Mononuclear cell (primary cell): ENCODE data around the gene PMM1. TPM values are rescaled to one million over a fixed set of nuclear protein-coding genes. Genes with fewer than 3 reads are reported as not detected.
"Not testable (repeated sequence)": the region's sequence is repeated elsewhere in the genome, so short reads cannot be mapped to it uniquely, and the experiment has no call there.

Source experiments
- H3K27me3 ChIP-seq: 2 replicates; pipeline ENCODE4 v1.6.0; 2011; ENCODE audit warnings: low read length, control low read depth; ENCODE audit not compliant: insufficient read depth
- H3K4me1 ChIP-seq: 2 replicates; pipeline ENCODE4 v1.5.1; 2011; ENCODE audit warnings: mild to moderate bottlenecking, low read length, control low read depth; ENCODE audit not compliant: insufficient read depth
- H3K4me3 ChIP-seq: 2 replicates; pipeline ENCODE4 v1.5.1; 2011; ENCODE audit warnings: mild to moderate bottlenecking, low read length, moderate library complexity
- H3K9me3 ChIP-seq: 2 replicates; pipeline ENCODE4 v1.5.1; 2011; ENCODE audit warnings: low read depth, mild to moderate bottlenecking, control low read depth, low read length
- total RNA-seq: library from RNA; depleted of rRNA; stranded (reverse); fragments of >200 nt; gene quantifications from one replicate; pipeline ENCODE4 v1.2.3, GENCODE V29; 2012

Gene PMM1
- total RNA-seq, 1 donor: 7.1 TPM

DNA sequence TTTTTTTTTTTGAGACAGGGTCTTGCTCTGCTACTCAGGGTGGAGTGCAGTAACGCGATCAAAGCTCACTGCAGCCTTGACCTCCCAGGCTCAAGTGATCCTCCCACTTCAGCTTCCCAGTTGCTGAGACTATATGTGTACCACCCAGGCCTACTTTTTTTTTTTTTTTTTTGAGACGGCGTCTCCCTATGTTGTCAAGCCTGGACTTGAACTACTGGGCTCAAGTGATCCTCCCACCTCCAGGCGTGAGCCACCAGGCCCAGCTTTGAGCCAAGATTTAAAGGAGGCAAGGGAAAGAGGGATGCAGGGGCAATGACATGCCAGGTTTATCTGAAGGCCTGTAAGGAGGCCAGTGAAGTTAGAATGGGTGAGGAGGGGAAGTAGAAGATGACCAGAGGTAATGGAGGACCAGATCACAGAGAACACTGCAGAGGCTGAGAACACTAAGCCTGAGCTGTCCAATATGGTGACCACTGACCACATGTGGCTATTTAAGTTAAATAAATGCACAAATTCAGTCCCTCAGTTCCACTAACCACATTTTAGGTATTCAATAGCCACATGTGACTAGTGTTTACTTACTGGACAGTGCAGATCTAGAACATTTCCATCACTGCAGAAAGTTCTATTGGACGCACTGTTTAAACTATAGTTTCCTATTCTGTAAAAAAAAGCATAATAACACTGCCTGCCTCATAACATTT is 23.1 kb upstream of the PMM1 start:
- Histone ChIP-seq H3K27me3 (no peaks in the 10 kb centered on the region), H3K4me3 (no peak overlapping the region), H3K4me1 (peaks cover 2% of the 10 kb centered on the region), H3K9me3 (no peaks in the 10 kb centered on the region)

DNA sequence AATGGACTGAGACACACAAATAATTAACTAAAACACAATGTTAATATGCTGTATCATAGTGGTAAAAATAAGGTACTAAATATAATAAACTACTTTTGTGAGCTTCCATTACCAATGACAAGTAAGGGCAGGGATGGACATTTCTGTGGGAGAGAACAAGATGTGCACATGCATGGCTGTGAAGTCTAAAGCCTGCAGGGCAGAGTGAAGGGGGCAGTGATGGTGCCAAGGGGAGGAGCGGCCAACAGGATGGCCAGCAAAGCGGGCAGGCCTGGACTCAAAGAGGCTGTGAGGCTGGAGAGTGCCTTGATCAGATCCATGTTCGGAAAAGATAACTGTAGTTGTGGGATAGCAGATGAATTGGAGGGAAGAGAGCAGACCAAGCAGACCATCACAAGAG is 18.7 kb upstream of the PMM1 start:
- Histone ChIP-seq H3K4me1 (peaks cover 11% of the 10 kb centered on the region), H3K4me3 (no peak overlapping the region), H3K27me3 (no peaks in the 10 kb centered on the region), H3K9me3 (no peaks in the 10 kb centered on the region)

DNA sequence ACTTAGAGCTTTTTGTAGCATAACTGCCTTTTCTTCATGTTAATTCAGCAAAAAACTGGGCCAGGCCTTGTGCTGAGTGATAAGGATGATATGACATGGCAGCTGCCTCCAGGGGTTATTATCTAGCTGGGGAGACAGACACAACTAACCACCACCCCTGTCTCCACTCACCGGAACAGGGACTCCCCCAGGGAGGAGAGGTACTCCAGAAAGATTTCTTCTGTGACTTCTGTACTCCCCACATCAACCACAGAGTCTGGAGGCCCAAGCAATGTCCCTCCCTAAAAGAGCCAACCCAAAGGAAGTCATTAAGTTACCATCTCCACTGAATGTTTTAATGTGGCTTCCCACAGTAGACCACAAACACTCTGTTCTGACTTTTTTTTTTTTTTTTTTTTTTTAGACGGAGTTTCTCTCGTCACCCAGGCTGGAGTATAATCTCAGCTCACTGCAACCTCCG is 14.3 kb upstream of the PMM1 start:
- no peaks in the 10 kb centered on the region for H3K27me3 ChIP-seq
- no peaks in the 10 kb centered on the region for H3K9me3 ChIP-seq
- peaks cover 16% of the 10 kb centered on the region for H3K4me1 ChIP-seq
- H3K4me3 ChIP-seq: no peak overlapping the region

DNA sequence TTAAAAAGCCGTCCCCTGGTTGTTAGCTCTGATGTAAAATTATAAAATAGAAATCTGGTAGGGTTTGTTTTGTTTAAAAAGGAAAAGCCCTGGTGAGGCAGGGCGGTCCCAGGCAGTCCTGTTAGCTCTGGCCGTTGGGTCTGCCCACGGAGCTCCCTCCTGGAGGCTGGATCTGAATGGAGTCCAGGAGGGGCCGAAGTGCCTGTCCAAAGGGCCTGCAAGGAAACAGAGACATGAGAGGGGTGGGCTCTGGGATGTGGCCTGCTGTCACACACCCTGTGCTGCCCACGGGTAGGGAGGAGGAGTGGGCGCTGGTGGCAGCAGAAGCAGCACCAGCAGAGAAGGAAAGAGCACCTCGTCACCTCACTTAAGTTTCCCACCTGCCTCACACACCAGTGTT is 11.3 kb upstream of the PMM1 start:
- H3K9me3 ChIP-seq: no peaks in the 10 kb centered on the region
- no peaks in the 10 kb centered on the region for H3K27me3 ChIP-seq
- no peak overlapping the region for H3K4me3 ChIP-seq
- H3K4me1 ChIP-seq: peaks cover 16% of the 10 kb centered on the region

- H3K4me1 ChIP-seq: peaks cover 11% of the 10 kb centered on the region
- no peaks in the 10 kb centered on the region for H3K27me3 ChIP-seq
- H3K4me3 ChIP-seq: no peak overlapping the region
- no peaks in the 10 kb centered on the region for H3K9me3 ChIP-seq
Observed at GRCh38 chr22:41598891-41599635, 9.4 kb upstream of the PMM1 start.

GRCh38 chr22:41598081-41598480 is 8.4 kb upstream of the PMM1 start:
- Histone ChIP-seq H3K4me3 (no peak overlapping the region), H3K27me3 (no peaks in the 10 kb centered on the region), H3K9me3 (no peaks in the 10 kb centered on the region), H3K4me1 (peaks cover 2% of the 10 kb centered on the region)

- no peaks in the 10 kb centered on the region for H3K4me1 ChIP-seq
- H3K4me3 ChIP-seq: no peak overlapping the region
- no peaks in the 10 kb centered on the region for H3K27me3 ChIP-seq
- no peaks in the 10 kb centered on the region for H3K9me3 ChIP-seq
Observed at GRCh38 chr22:41597635-41597953, 8.0 kb upstream of the PMM1 start.

DNA sequence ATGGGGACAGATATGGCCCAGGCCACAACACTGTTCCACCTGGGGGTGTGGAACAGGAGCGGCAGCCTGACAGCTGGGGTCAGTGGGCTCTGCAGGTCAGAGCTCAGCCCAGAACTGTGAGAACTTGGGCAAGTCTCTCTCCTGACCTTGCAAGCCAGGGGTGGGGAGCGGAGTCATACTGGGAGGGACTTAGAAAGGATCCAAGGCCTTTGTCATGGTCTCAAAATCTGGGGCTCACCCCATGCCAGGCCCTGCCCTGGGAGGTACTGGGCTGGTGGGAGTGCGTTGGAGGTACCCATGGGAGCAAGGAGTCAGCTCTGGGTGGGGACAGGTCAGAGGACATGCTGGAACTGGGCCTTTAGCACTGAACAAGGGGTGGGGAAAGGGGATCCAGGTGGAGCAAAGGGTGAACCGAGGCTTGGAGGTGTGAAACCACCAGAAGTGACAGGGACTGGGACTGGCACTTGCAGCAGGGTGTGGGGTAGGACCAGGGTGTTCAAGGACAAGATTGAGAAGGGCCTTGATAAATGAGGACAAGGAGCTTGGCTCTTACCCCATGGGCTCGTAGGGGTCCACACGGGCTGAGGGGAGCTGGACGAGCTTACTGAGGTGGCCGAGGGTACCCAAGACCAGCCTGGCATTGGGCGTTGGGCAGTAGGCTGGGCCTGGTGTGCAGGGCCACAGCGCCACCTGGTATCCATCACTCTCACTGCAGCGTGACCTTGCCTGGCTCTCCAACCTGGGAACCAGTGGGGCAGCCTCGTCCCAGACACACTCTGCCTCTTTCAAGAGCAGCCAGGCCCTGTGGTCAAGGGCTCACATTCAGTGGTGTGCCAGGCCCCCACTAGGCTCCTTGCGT is 7.4 kb upstream of the PMM1 start:
- no peak overlapping the region for H3K4me3 ChIP-seq
- H3K9me3 ChIP-seq: no peaks in the 10 kb centered on the region
- no peaks in the 10 kb centered on the region for H3K27me3 ChIP-seq
- H3K4me1 ChIP-seq: no peaks in the 10 kb centered on the region

DNA sequence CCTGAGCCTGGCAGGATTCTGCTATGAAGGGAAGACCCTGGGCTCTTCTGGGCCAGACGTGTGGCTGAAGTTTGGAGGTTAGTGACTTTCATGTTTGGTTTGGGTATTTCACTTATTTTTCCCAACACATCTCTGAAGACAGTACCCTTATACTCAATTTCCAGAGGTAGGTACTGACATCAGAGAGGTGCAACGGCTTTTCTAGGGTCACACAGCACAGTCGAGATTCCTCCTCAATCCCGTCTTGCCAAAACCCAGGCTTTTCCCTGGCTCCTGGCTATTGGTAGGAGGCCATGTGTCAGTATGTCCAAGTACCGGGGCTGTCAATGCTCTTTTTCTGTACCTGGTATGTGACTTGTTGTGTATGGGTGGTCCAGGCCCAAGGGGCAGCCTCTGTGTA is 6.1 kb upstream of the PMM1 start:
- H3K9me3 ChIP-seq: no peaks in the 10 kb centered on the region
- H3K4me3 ChIP-seq: no peak overlapping the region

GRCh38 chr22:41593336-41593960 is 3.8 kb upstream of the PMM1 start:
- not testable (repeated sequence) for H3K9me3 ChIP-seq, H3K4me3 ChIP-seq, H3K27me3 ChIP-seq
- H3K4me1 ChIP-seq: peaks cover 17% of the 10 kb centered on the region

More for the DNA sequence above, 6.1 kb upstream of the PMM1 start:
- no peaks in the 10 kb centered on the region for H3K27me3 ChIP-seq
- H3K4me1 ChIP-seq: peaks cover under 1% of the 10 kb centered on the region

DNA sequence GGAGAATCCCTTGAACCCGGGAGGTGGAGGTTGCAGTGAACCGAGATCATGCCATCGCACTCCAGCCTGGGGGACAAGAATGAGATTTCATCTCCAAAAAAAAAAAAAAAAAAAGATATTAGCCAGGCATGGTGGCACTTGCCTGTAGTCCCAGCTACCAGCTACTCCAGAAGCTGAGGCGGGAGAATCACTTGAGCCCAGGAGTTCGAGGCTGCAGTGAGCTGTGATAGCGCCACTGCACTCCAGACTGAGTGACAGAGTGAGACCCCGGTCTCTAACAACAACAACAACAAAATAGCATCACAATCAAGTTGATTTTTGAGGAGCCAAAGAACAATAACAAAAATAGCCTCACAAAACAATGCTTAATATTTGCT is 2.3 kb downstream of the PMM1 start:
- Histone ChIP-seq H3K9me3 (no peaks in the 10 kb centered on the region), H3K4me3 (no peak overlapping the region), H3K27me3 (no peaks in the 10 kb centered on the region), H3K4me1 (peaks cover 20% of the 10 kb centered on the region)

DNA sequence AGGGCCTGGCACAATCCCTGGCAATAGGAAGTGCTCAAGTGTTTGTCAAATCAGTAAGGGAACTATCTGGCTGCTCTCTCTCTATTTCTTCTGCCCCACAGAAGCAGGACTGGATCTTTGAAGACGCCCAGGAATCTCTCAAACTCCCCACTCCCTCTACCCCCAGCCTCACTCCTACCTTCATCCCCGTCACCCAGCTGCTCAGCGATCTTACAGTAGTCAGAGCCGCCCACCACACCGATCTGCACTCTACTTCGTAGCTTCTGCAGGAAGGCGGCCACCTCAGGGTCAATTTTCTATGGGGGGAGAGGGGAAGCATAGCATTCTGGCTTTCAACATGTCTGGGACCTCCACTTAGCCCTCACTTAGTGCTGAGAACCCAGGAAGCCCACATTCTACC is 3.7 kb downstream of the PMM1 start:
- no peak overlapping the region for H3K4me3 ChIP-seq
- H3K9me3 ChIP-seq: no peaks in the 10 kb centered on the region
- H3K27me3 ChIP-seq: no peaks in the 10 kb centered on the region
- peaks cover 20% of the 10 kb centered on the region for H3K4me1 ChIP-seq

DNA sequence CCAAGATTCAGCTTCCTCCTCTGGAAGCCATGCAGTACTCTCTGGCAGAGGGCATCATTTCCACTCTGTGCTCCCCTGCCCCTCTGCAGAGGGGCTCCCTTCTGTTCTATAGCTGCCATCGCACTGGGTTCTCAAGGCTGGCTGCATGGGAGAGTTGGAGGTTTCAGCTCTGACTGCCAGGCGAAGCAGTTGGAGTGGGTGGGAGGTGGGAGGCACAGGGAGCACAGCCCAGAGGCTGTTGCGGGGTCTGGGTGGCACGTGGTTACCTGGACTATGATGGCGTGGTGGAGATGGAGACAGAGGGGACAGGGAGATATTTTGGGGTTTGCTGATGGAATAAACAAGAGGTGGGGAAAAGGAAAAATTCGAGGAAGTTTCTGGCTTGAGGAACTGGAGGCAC is 4.8 kb downstream of the PMM1 start:
- no peaks in the 10 kb centered on the region for H3K9me3 ChIP-seq
- H3K4me1 ChIP-seq: peaks cover 12% of the 10 kb centered on the region
- H3K27me3 ChIP-seq: no peaks in the 10 kb centered on the region
- no peak overlapping the region for H3K4me3 ChIP-seq

- H3K27me3 ChIP-seq: no peaks in the 10 kb centered on the region
Observed at GRCh38 chr22:41582694-41583093, 6.9 kb downstream of the PMM1 start.

DNA sequence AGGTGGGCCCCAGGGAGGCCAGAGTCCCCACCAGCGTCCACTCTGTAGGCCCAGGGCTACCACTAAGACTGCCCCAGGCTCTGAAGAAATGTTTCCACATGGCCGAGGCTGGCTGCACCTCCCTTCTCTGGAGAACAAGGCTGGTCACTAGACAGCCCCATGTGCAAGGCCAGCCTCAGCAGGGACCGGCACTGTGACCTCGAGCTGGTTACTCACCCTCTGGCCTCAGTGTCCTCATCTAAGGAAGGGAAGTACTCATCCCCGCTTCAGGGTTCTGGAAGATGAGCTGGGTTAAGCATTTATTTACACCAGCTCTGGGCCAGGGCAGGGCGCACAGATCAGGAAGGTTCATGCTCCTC is 9.7 kb downstream of the PMM1 start:
- no peaks in the 10 kb centered on the region for H3K4me1 ChIP-seq
- H3K4me3 ChIP-seq: no peak overlapping the region
- H3K9me3 ChIP-seq: no peaks in the 10 kb centered on the region
- H3K27me3 ChIP-seq: no peaks in the 10 kb centered on the region

More at GRCh38 chr22:41582694-41583093, 6.9 kb downstream of the PMM1 start:
- no peak overlapping the region for H3K4me3 ChIP-seq
- H3K4me1 ChIP-seq: no peaks in the 10 kb centered on the region
- H3K9me3 ChIP-seq: no peaks in the 10 kb centered on the region
